H1 (cell line): ENCODE data around the gene ADM2. TPM values are rescaled to one million over a fixed set of nuclear protein-coding genes. Genes with fewer than 3 reads are reported as not detected.

ENCODE experiments used
- CTCF ChIA-PET: fragments of 300-600 bp; sonication (Branson Sonifier 250); formaldehyde crosslinking; loops from one replicate; lab custom pipeline; 2021; ENCODE audit not compliant: partially characterized antibody; lab: Charles Lee
- POLR2A ChIA-PET: fragments of 300-600 bp; sonication (Branson Sonifier 250); formaldehyde crosslinking; loops from one replicate; lab custom pipeline; 2021; ENCODE audit warnings: inconsistent platforms; ENCODE audit not compliant: partially characterized antibody; lab: Charles Lee
- DNase-seq, 2 experiments: peaks; one replicate each; pipeline versions ENCODE4 v3.0.0 to v3.0.0-alpha.2; 2010 to 2022; ENCODE audit warnings: low spot score in 2 of 2, low read depth in 1 of 2, mixed read lengths in 1 of 2
- FAIRE-seq: peaks from 2 replicates; lab custom pipeline; 2011; peaks lifted over from hg19 to GRCh38; lab: Jason Lieb, UNC
- H2AFZ ChIP-seq: 2 replicates; pipeline ENCODE4 v1.8.1; 2012; ENCODE audit warnings: low read length, inconsistent platforms
- H2AK5ac ChIP-seq: 2 replicates; pipeline ENCODE4 v1.6.1; 2013; ENCODE audit warnings: low read depth, low read length
- H2BK120ac ChIP-seq: replicated peaks from 2 replicates; pipeline ENCODE3; 2013; ENCODE audit warnings: low read depth, low read length, inconsistent platforms
- H2BK12ac ChIP-seq: 2 replicates; pipeline ENCODE4 v1.6.1; 2013; ENCODE audit warnings: low read depth, low read length
- H2BK15ac ChIP-seq: 2 replicates; pipeline ENCODE4 v1.6.1; 2013; ENCODE audit warnings: low read length
- H2BK20ac ChIP-seq: 2 replicates; pipeline ENCODE4 v1.6.1; 2013; ENCODE audit warnings: low read length
- H2BK5ac ChIP-seq: 2 replicates; pipeline ENCODE4 v1.6.1; 2013; ENCODE audit warnings: low read depth, low read length
- H3K14ac ChIP-seq: 2 replicates; pipeline ENCODE4 v1.6.1; 2013; ENCODE audit warnings: inconsistent platforms; ENCODE audit not compliant: insufficient read length
- H3K18ac ChIP-seq: 2 replicates; pipeline ENCODE4 v1.6.1; 2013; ENCODE audit warnings: low read length; ENCODE audit errors: extremely low read depth
- H3K23ac ChIP-seq: 2 replicates; pipeline ENCODE4 v1.6.1; 2013; ENCODE audit warnings: inconsistent platforms; ENCODE audit not compliant: insufficient read length
- H3K23me2 ChIP-seq: 2 replicates; pipeline ENCODE4 v1.6.1; 2013; ENCODE audit warnings: low read depth, low read length
- H3K27ac ChIP-seq: 2 replicates; pipeline ENCODE4 v1.6.1; 2011; ENCODE audit warnings: low read depth, low read length, inconsistent platforms
- H3K27me3 ChIP-seq, 4 experiments: replicated peaks in 1 of 4; 1 replicate in 1 of 4; 2 replicates in 3 of 4; pipeline versions ENCODE4 v1.6.1 to v1.8.1; 2011 to 2013; ENCODE audit warnings: low read length in 3 of 4, mild to moderate bottlenecking in 3 of 4, inconsistent platforms in 2 of 4, mixed read lengths in 2 of 4, moderate library complexity in 1 of 4; ENCODE audit not compliant: control insufficient read depth in 3 of 4, insufficient read depth in 3 of 4; ENCODE audit errors: extremely low read depth in 1 of 4
- H3K36me3 ChIP-seq, 4 experiments: 2 replicates each; pipeline versions ENCODE4 v1.6.1 to v1.8.1; 2011 to 2013; ENCODE audit warnings: mild to moderate bottlenecking in 4 of 4, low read length in 3 of 4, moderate library complexity in 2 of 4, control low read depth in 1 of 4, inconsistent platforms in 1 of 4; ENCODE audit not compliant: insufficient read depth in 4 of 4, control insufficient read depth in 2 of 4
- H3K4ac ChIP-seq: replicated peaks from 2 replicates; pipeline ENCODE3; 2013; ENCODE audit warnings: low read length, low read depth, mixed read lengths, inconsistent platforms; ENCODE audit not compliant: insufficient read length
- H3K4me1 ChIP-seq, 4 experiments: replicated peaks in 1 of 4; 1 replicate in 1 of 4; 2 replicates in 3 of 4; pipeline versions ENCODE4 v1.6.1 to v1.8.1; 2011 to 2013; ENCODE audit warnings: low read length in 3 of 4, inconsistent platforms in 2 of 4, mixed read lengths in 1 of 4; ENCODE audit not compliant: insufficient read depth in 4 of 4, control insufficient read depth in 3 of 4
- H3K4me2 ChIP-seq, 2 experiments: 2 replicates each; pipeline versions ENCODE4 v1.6.1 to v1.8.1; 2011 to 2013; ENCODE audit warnings: low read depth in 2 of 2, low read length in 2 of 2, control low read depth in 1 of 2, inconsistent platforms in 1 of 2, mild to moderate bottlenecking in 1 of 2; ENCODE audit not compliant: insufficient read depth in 1 of 2
- H3K4me3 ChIP-seq, 4 experiments: fragments of 200-600, 300-600 bp in 1 of 4; sonication (generic), shearing (Covaris generic), sonication (Bioruptor Twin) in 1 of 4; 2 replicates each; pipeline versions ENCODE4 v1.5.1 to v1.8.1; 2011 to 2016; ENCODE audit warnings: low read length in 4 of 4, low read depth in 3 of 4, control low read depth in 2 of 4, inconsistent platforms in 2 of 4, mild to moderate bottlenecking in 2 of 4, mixed read lengths in 1 of 4, moderate library complexity in 1 of 4; ENCODE audit not compliant: insufficient read depth in 2 of 4; ENCODE audit errors: extremely low read depth in 1 of 4
- H3K56ac ChIP-seq: replicated peaks from 2 replicates; pipeline ENCODE3; 2013; ENCODE audit warnings: low read depth, mild to moderate bottlenecking, mixed read lengths, low read length, inconsistent platforms; ENCODE audit not compliant: insufficient read length
- H3K79me1 ChIP-seq: 2 replicates; pipeline ENCODE4 v1.6.1; 2013; ENCODE audit warnings: low read depth, low read length, control low read depth
- H3K79me2 ChIP-seq, 2 experiments: 2 replicates each; pipeline versions ENCODE4 v1.6.1 to v1.8.1; 2012 to 2013; ENCODE audit warnings: low read length in 2 of 2, mild to moderate bottlenecking in 2 of 2, inconsistent platforms in 1 of 2; ENCODE audit not compliant: insufficient read depth in 2 of 2, control insufficient read depth in 1 of 2
- H3K9ac ChIP-seq, 4 experiments: replicated peaks in 1 of 4; 1 replicate in 1 of 4; 2 replicates in 3 of 4; pipeline versions ENCODE4 v1.6.1 to v1.8.1; 2011 to 2013; ENCODE audit warnings: low read depth in 3 of 4, low read length in 3 of 4, control low read depth in 2 of 4, mild to moderate bottlenecking in 2 of 4, moderate library complexity in 2 of 4, inconsistent platforms in 1 of 4; ENCODE audit errors: extremely low read depth in 1 of 4
- H3K9me3 ChIP-seq, 2 experiments: 2 replicates each; pipeline versions ENCODE4 v1.6.1 to v1.8.1; 2012 to 2013; ENCODE audit warnings: mild to moderate bottlenecking in 2 of 2, moderate library complexity in 2 of 2, control low read depth in 1 of 2, inconsistent platforms in 1 of 2, low read depth in 1 of 2, low read length in 1 of 2, mixed read lengths in 1 of 2; ENCODE audit not compliant: insufficient read depth in 2 of 2
- H4K20me1 ChIP-seq, 2 experiments: replicated peaks in 1 of 2; 2 replicates each; pipeline versions ENCODE3 to v1.8.1; 2011 to 2013; ENCODE audit warnings: inconsistent platforms in 2 of 2, low read length in 2 of 2, mild to moderate bottlenecking in 1 of 2; ENCODE audit not compliant: insufficient read depth in 2 of 2, control insufficient read depth in 1 of 2
- H4K5ac ChIP-seq: 2 replicates; pipeline ENCODE4 v1.6.1; 2013; ENCODE audit warnings: low read length, low read depth, mixed read lengths, inconsistent platforms; ENCODE audit not compliant: insufficient read length
- H4K8ac ChIP-seq: 2 replicates; pipeline ENCODE4 v1.8.0; 2013; ENCODE audit warnings: mild to moderate bottlenecking, moderate library complexity, low read length, inconsistent platforms; ENCODE audit not compliant: insufficient read depth; ENCODE audit errors: extremely low read depth
- H4K91ac ChIP-seq: replicated peaks from 2 replicates; pipeline ENCODE3; 2013; ENCODE audit warnings: low read length, mixed read lengths, inconsistent platforms; ENCODE audit not compliant: insufficient read length
- EZH2 ChIP-seq: fragments of 200-600 bp; sonication (generic); IDR thresholded peaks from 2 replicates; pipeline ENCODE4 v1.7.1; 2012; ENCODE audit warnings: low read depth, mild to moderate bottlenecking, moderate library complexity, low read length, inconsistent platforms; ENCODE audit not compliant: severe bottlenecking
- GABPA ChIP-seq: IDR thresholded peaks from 2 replicates; pipeline ENCODE4 v1.6.1; 2011; ENCODE audit warnings: mild to moderate bottlenecking, low read length, moderate library complexity, borderline replicate concordance; ENCODE audit not compliant: insufficient read depth
- MAX ChIP-seq: IDR thresholded peaks from 2 replicates; pipeline ENCODE4 v1.6.1; 2012; ENCODE audit warnings: inconsistent platforms
- POLR2AphosphoS5 ChIP-seq: IDR thresholded peaks from 2 replicates; pipeline ENCODE4 v1.6.1; 2011; ENCODE audit warnings: low read depth, low read length
- SUZ12 ChIP-seq: fragments of 200-600 bp; sonication (generic); IDR thresholded peaks from 2 replicates; pipeline ENCODE4 v1.6.1; 2012; ENCODE audit warnings: mild to moderate bottlenecking, inconsistent platforms, low read length, moderate library complexity, mixed read lengths
- WGBS, 2 experiments: shearing (Covaris generic) in 1 of 2; methylation state at CpG; one replicate each; pipeline versions ENCODE4 v1.1.6 to v1.1.7; 2013 to 2015; ENCODE audit warnings: low lambda C conversion rate in 2 of 2, mixed read lengths in 2 of 2, inconsistent platforms in 1 of 2, low coverage in 1 of 2, missing lambda C conversion rate in 1 of 2; ENCODE audit not compliant: insufficient replicate concordance in 2 of 2, insufficient coverage in 1 of 2, insufficient read length in 1 of 2; ENCODE audit errors: extremely low coverage in 1 of 2, missing lambda C conversion rate in 1 of 2; 5-methylcytosine and 5-hydroxymethylcytosine counted together
- polyA plus RNA-seq, 7 experiments: library from polyadenylated mRNA; depleted of rRNA in 3 of 7; stranded (reverse) in 5 of 7; unstranded in 2 of 7; fragments of >200 nt in 5 of 7; fragments of 200-250 nt in 2 of 7; gene quantifications; 1 replicate in 5 of 7; 2 replicates in 1 of 7; 4 replicates in 1 of 7; pipeline versions ENCODE4 v1.2.1 to v1.2.3, GENCODE V29; 2011 to 2013; ENCODE audit warnings: missing spikeins in 2 of 7, mixed read lengths in 2 of 7
- total RNA-seq: library from RNA; stranded (reverse); fragmentation: NEBNext Ultra II Directional; extraction: Animal tissue kit (Norgen Biotek cat#: 25700); gene quantifications from 2 replicates; pipeline ENCODE4 v1.2.1, GENCODE V29; 2021

Gene ADM2
- total and polyA plus RNA-seq, 2 of the 8 experiments (the other 6 are each of a cell fraction or from before 2014, with no cell fraction given) = 3.3 to 7.5 TPM

- Histone ChIP-seq H4K20me1 (peaks cover 5 to 17% of the 10 kb centered on the region in 2 experiments), H3K4me2 (peak within 1 kb of the TSS; percentile 51 to 92), H4K91ac (peak within 1 kb of the TSS; percentile 42), H2AFZ (no peak within 1 kb of the TSS), H2BK20ac (no peak within 1 kb of the TSS), H2BK15ac (peak within 1 kb of the TSS; percentile 46; the same call in 1 of the 2 replicates), H3K23me2 (peaks cover 28% of the 10 kb centered on the region; the same call in 1 of the 2 replicates), H3K4ac (no peak within 1 kb of the TSS), H3K4me1 (peaks cover 0 to 26% (median 10%) of the 10 kb centered on the region in 4 experiments; a peak in 5 of 7 replicates), H3K27me3 (peaks cover 43 to 70% (median 60%) of the 10 kb centered on the region in 4 experiments), H4K5ac (no peak within 1 kb of the TSS), H3K27ac (no peak within 1 kb of the TSS), H2AK5ac (no peak within 1 kb of the TSS; the same call in 1 of the 2 replicates), H3K56ac (no peak within 1 kb of the TSS), H3K18ac (no peak within 1 kb of the TSS; the same call in 1 of the 2 replicates), H3K36me3 (no peaks in the 10 kb centered on the region), H3K9ac (no peak within 1 kb of the TSS), H2BK12ac (no peak within 1 kb of the TSS; the same call in 1 of the 2 replicates), H3K79me2 (no peaks in the 10 kb centered on the region), H3K14ac (no peak within 1 kb of the TSS), H3K23ac (no peak within 1 kb of the TSS), H2BK120ac (no peak within 1 kb of the TSS), H3K79me1 (no peaks in the 10 kb centered on the region), H3K4me3 (peak within 1 kb of the TSS; percentile 27 to 68 (median 48)), H4K8ac (peak within 1 kb of the TSS; percentile 94), H3K9me3 (no peaks in the 10 kb centered on the region), H2BK5ac (no peak within 1 kb of the TSS)
- FAIRE-seq = no peak
- DNase-seq = peak in 1 of 2 experiments; percentile 75
- POLR2A ChIA-PET = no interaction called here
- CTCF ChIA-PET = no interaction called here
- WGBS, 2 experiments = 13% methylated on average over 17 of the region's 92 CpGs; no CpG with 5 or more reads in 1 of the 2 experiments
- TF ChIP-seq SUZ12 (peak; percentile 72), MAX (peak; percentile 33; the same call in 1 of the 2 replicates), GABPA (no peak), EZH2 (peak; percentile 53), POLR2AphosphoS5 (no peak)
Measured at GRCh38 chr22:50529897-50530579, 48.7 kb downstream of the ADM2 start, which contains the start of gene TYMP. TSS of gene TYMP (minus strand) at chr22:50530012. CDS start at chr22:50529709, 303 bp downstream.
